CD4-positive, alpha-beta T cell treated with Interleukin-1 beta for 1 hour (primary cell): ENCODE measurements around the gene RYR3.
A peak's percentile ranks its signal among the peaks of the same experiment; 100 is the strongest.

Source experiments
- DNase-seq, 2 donors: peaks; one replicate each; pipeline ENCODE4 v3.0.0-alpha.2; 2020 to 2022

The RYR3 gene

DNA sequence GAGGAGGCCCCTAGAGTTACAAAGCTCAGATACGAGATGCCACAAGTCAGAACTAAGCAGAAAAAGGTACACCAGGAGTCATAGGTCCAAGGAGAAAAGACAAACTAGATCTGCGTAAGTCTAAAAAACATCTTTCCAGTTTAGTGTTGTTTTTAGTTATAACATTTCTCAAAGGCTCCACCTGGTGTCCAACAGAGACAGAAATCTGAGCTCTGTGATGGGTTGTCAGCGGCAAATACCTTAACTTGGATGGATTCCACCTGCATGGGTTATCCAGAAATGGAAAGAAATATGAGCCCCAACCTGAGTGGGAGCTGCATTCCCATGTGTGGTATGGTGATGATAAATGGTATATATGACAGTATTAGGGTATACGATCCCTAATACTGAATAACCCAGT is 418.9 kb downstream of the RYR3 start:
- DNase-seq = no peak

DNA sequence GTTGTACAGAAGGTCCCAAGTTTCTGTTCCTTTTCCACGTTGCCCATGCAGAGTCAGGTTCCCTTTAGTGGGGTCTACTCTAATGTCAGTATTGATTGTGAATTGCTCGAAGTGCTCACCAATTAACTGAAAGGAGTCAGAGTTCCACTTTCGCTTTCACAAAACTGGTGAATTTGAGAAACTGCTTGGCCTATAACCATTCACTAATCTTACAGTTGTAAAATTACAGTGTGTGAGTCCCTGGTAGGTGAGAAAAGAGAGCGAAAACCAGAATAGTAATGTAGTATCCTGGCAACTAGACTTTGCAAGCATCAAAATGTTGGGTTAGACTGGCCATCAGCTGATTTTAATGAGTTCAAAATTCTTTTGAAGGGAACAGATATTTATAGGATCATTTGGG is 420.0 kb downstream of the RYR3 start:
- no peak for DNase-seq

DNA sequence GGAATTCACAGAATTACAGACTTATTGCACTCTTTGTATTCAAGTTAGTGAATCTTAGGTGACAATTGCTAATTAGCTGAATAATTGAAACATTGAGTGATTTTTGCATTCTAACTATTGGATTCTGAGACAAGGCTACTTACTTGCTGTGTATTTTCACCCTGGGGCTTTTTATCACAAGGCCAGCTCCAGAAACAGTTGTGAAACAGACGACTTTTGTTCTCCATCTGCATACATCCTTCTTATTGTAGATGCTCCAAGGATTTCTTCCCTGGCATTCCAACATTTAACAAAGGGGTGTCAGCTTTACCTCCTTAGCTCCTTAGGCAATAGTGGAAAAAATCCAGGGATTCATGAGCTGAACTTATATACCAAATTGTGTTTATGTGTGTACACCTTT is 424.4 kb downstream of the RYR3 start:
- DNase-seq = no peak

- DNase-seq = no peak
Measured at GRCh38 chr15:33735637-33736247, 425.0 kb downstream of the RYR3 start.

GRCh38 chr15:33737687-33738601 is 427.2 kb downstream of the RYR3 start:
- peak in 1 of 2 donors; percentile 22 for DNase-seq

- DNase-seq = no peak
Measured at GRCh38 chr15:33738941-33739664, 428.3 kb downstream of the RYR3 start.

DNA sequence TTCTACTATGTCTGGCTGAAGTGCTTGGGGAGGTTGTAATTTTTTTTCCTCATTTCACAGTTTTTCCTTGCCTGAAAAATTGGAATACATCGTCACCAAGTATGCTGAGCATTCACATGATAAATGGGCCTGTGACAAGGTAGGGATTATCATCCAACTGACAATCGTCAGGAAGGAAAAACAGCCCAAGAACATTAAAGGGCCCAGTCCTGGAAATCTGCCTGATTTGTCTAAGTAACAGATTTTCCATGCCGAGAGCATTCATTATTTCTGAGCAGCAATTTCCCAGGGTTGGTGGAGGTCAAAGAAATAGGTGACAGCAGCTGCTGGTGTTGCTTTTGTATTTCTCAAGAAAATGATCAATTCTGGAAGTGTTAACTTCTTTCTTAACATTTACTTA is 431.5 kb downstream of the RYR3 start:
- DNase-seq = no peak

GRCh38 chr15:33742800-33743199 is 432.0 kb downstream of the RYR3 start:
- no peak for DNase-seq

- DNase-seq = no peak
Measured at GRCh38 chr15:33746203-33746602, 435.4 kb downstream of the RYR3 start.

DNA sequence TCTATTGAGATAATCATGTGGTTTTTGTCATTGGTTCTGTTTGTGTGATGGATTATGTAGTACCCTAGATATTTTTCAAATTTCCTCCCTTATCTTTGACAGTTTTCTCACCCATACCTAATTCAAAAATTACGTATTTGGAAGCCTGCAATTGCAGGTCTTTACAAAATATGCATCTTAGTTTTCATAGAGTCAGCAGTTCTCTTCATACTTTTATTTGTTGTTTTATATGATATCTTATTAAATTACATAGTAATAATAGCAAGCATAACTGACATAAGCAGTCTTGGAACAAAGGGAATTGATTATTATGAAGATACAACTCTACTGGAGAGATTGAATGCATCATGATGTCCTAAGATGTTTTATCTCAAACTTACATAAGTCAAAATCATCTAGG is 442.2 kb downstream of the RYR3 start:
- no peak for DNase-seq

DNA sequence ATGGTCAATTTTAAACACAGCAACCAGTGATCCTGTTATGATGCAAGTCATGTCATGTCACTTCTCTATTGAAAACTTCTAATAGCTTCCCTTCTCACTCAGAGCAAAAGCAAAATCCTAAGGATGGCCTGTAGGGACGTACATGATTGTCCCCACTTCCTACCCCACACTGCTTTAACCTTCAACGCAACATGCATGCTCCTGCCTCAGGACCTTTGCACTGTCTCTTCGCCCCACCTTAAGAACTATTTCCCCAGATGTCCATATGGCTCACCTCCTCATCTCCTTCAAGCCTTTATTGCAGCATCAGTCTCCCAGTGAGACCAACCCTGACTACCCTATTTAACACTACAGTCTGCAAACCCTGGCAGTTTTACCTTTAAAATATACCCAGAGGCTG is 443.5 kb downstream of the RYR3 start:
- DNase-seq = no peak

DNA sequence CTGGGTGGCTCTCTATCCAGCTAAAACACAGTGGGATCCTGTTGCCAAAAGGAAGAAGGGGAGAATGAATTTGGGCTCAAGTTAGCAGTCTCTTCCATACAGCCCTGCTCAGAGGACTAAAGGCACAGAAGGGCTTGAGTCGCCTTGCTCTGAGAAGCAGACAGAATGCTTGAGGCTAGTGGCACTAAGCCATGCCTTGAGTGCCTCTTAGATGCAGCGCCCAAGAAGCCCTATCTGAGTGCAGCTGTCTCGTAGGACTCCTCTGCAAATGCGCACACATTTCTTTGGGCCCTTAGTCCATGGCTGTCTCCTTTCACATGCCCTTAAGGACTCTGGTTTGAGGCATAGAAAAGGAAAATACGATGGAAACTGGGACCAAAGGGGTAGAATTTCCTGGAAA is 446.2 kb downstream of the RYR3 start:
- no peak for DNase-seq

DNA sequence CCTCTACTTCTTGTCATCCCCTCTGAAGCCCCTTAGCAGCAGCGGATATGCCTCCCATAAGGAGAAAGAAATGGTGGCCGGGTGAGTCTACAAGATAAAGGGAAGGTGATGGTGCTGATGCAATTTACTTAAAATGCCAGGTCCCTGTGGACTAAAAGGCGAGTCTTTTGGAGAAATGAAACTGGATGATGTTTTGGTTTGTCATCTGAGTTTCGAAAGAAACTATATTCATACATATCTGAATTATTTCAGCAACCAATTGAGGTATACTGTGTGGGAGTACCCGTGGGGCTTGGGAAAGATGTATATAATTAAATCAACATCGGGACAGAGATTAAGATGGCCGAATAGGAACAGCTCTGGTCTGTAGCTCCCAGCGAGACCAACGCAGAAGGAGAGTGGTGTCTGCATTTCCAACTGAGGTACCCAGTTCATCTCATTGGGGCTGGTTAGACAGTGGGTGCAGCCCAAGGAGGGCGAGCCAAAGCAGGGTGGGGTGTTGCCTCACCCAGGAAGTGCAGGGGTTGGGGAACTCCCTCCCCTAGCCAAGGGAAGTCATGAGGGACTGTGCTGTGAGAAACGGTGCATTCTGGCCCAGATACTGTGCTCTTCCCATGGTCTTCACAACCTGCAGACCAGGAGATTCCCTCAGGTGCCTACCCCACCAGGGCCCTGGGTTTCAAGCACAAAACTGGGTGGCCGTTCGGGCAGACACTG is 446.9 kb downstream of the RYR3 start:
- DNase-seq = no peak

DNA sequence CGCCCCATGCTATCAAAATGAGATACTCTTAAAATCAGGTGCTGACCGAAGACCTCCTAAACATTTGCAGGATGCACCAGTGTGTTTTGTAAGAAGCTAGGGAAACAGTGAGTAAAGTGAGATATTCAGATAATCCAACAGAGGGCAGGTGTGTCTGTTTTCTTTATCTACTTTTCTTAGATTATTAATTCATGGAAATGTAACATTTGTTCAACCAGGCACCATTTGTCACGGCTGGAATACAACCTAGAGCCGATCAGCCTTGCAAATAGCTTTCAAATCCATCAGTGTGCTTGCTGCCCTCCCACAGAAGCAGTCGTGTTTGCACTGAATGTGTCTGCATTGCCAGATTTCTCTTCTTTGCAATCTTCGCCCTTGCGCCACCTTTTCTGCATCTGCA is 455.6 kb downstream of the RYR3 start:
- DNase-seq = no peak

DNA sequence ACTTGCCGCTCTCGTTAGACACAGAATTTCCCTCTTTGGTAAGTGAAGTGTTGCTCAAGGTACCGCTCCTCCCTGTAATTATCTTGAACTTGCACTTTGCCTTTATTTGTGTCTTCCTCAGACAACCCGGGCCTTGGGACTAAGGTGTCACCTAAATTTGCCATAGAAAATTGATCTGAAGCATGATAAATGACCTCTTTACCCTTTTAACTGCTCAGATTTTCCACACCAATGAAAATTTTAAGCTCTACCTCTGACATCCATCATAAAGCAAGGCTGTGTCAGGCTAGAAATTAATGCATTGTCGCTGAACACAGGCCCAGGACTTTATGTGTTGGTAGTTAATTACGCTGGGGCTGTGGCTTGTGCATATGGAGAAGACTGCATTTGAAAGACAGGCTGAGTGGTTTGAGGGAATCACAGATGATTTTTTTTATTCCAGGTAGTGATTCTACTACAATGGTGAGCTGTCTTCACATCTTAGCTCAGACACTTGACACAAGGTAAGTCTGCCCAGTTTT is 458.0 kb downstream of the RYR3 start:
- DNase-seq = no peak

GRCh38 chr15:33773969-33774368 is 463.2 kb downstream of the RYR3 start:
- DNase-seq = no peak

DNA sequence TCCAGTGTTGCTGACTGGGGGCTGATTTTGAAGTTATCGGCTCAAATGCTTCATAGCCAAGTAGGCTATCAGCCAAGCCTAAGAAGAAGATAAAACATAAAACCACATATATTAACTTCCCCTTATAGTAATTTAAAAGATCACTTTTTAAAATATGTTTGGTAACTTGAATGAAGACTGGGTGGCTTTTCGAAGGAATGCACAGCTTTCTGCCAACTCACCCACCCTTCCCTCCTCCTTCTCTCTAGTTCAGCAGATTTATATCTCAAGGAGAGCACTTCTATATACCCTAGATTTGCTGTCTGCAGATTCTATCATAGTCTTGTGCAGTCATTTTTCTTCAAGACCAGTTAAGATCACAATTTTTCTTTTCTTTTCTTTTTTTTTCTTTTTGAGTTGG is 468.1 kb downstream of the RYR3 start:
- no peak for DNase-seq

DNA sequence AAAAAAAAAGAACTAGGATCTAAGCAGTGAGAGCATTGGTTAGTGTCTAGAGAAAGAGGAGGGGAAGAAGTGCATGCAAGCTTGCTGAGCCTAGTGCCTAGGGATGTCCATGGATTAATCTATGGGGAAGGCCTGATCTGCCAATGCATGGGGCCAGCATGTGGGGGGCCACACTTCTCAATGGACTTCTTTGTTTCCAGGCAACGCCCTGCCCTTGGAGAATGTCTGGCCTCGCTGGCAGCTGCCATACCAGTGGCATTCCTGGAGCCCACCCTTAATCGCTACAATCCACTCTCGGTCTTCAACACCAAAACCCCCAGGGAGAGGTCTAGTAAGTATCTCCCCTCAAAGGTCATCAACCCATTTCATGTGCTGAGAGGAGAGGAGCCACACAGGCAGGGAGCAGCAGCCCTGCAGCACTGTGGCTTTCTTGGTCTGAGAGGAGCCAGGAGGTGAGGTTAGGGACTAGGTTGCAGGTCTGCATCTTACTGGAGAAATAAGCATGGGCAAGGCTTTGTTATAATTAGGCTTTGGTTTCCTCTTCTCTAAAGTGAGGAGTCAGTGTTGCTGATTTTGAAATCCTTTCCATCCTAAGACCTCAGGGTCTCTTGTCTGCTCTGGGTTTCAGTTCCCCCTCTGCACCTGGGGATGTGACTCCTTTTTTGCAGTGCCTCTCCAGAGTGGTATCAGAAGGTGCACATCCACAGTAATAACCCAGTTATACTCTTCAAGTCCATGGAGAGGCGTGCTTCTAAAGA is 469.4 kb downstream of the RYR3 start:
- no peak for DNase-seq

GRCh38 chr15:33782966-33783365 is 472.2 kb downstream of the RYR3 start:
- DNase-seq = no peak

- DNase-seq = no peak
Measured at GRCh38 chr15:33785366-33785765, 474.6 kb downstream of the RYR3 start.

DNA sequence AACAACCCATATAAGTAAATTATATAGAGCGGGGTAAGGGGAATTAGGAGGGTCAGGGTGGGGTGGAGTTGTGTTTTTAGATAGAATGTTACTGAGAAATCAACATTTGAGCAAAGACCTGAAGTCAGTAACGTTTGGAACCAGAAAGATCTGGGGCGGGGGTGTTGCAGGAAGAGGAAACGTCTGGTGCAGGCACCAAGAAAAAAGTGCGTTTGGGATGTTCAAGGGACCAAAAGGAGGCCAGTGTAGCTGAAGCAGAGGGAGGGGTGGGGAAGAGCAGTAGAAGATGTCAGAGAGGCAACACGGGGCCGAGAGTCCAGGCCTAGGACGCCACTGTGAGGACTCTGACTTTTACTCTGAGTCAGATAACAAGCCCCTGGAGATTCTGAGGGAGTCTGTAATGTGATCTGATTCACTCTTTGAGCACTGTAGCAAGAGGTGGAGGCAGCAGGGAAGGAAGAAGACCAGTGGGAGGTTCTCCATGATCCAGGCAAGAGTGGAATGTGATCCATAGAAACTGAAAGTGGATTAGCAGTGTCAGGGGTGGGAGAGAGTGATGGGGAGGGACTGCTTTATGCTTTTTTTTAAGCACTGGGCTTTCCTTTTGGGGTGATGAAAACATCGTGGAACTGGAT is 478.3 kb downstream of the RYR3 start:
- DNase-seq = no peak

GRCh38 chr15:33794453-33794852 is 483.7 kb downstream of the RYR3 start:
- DNase-seq = no peak
